CD14-positive monocyte (primary cell): ENCODE results near the gene KCTD14. TPM values are rescaled to one million over a fixed set of nuclear protein-coding genes. Genes with fewer than 3 reads are reported as not detected.

Source experiments
- DNase-seq, 3 donors: peaks; one replicate each; pipeline ENCODE4 v3.0.0-alpha.2; 2011 to 2022
- H2AFZ ChIP-seq: 2 replicates; pipeline ENCODE4 v1.6.0; 2012; ENCODE audit warnings: mild to moderate bottlenecking, low read depth, low read length, inconsistent platforms; ENCODE audit not compliant: insufficient read depth, poor library complexity, severe bottlenecking
- H3K27ac ChIP-seq, 2 donors: 1 replicate in 1 of 2; 2 replicates in 1 of 2; pipeline ENCODE4 v1.5.1; 2012 to 2013; ENCODE audit warnings: low read length in 2 of 2, control low read depth in 1 of 2, inconsistent platforms in 1 of 2, low read depth in 1 of 2, mild to moderate bottlenecking in 1 of 2
- H3K27me3 ChIP-seq, 2 donors: one replicate each; pipeline versions ENCODE4 v1.6.0 to v1.6.1; 2011 to 2013; ENCODE audit warnings: low read length in 2 of 2; ENCODE audit not compliant: control insufficient read depth in 2 of 2, insufficient read depth in 2 of 2
- H3K36me3 ChIP-seq, 2 donors: replicated peaks in 1 of 2; 1 replicate in 1 of 2; 2 replicates in 1 of 2; pipeline versions ENCODE4 v1.5.1 to v1.6.1; 2012 to 2013; ENCODE audit warnings: low read length in 2 of 2, control low read depth in 1 of 2, inconsistent platforms in 1 of 2, mild to moderate bottlenecking in 1 of 2; ENCODE audit not compliant: insufficient read depth in 2 of 2, control insufficient read depth in 1 of 2
- H3K4me1 ChIP-seq, 2 donors: 1 replicate in 1 of 2; 2 replicates in 1 of 2; pipeline versions ENCODE4 v1.5.1 to v1.6.1; 2012 to 2013; ENCODE audit warnings: low read length in 2 of 2, control low read depth in 1 of 2, inconsistent platforms in 1 of 2, mild to moderate bottlenecking in 1 of 2, moderate library complexity in 1 of 2; ENCODE audit not compliant: insufficient read depth in 2 of 2, control insufficient read depth in 1 of 2
- H3K4me2 ChIP-seq: replicated peaks from 2 replicates; pipeline ENCODE3; 2012; ENCODE audit warnings: low read length, moderate library complexity, mild to moderate bottlenecking; ENCODE audit not compliant: poor library complexity, severe bottlenecking; ENCODE audit errors: extremely low read depth
- H3K4me3 ChIP-seq, 3 experiments: fragments of 200-600 bp in 1 of 3; sonication (generic) in 1 of 3; replicated peaks in 1 of 3; 1 replicate in 2 of 3; 2 replicates in 1 of 3; pipeline ENCODE4 v1.5.1; 2011 to 2013; ENCODE audit warnings: low read length in 3 of 3, mild to moderate bottlenecking in 3 of 3, control low read depth in 2 of 3, low read depth in 2 of 3, inconsistent platforms in 1 of 3, moderate library complexity in 1 of 3
- H3K79me2 ChIP-seq: 2 replicates; pipeline ENCODE4 v1.6.0; 2012; ENCODE audit warnings: mild to moderate bottlenecking, control low read depth, inconsistent platforms, low read length, moderate library complexity; ENCODE audit not compliant: insufficient read depth
- H3K9ac ChIP-seq: 2 replicates; pipeline ENCODE4 v1.6.0; 2017; ENCODE audit warnings: low read length, mild to moderate bottlenecking; ENCODE audit not compliant: insufficient read depth, poor library complexity, severe bottlenecking
- H3K9me3 ChIP-seq, 2 donors: replicated peaks in 1 of 2; 1 replicate in 1 of 2; 2 replicates in 1 of 2; pipeline versions ENCODE4 v1.5.1 to v1.6.1; 2012 to 2013; ENCODE audit warnings: low read length in 2 of 2, control low read depth in 1 of 2; ENCODE audit not compliant: control insufficient read depth in 1 of 2, insufficient read depth in 1 of 2
- H4K20me1 ChIP-seq: 2 replicates; pipeline ENCODE4 v1.6.0; 2012; ENCODE audit warnings: mild to moderate bottlenecking, low read length, control low read depth, moderate library complexity; ENCODE audit not compliant: insufficient read depth
- H3K27ac Mint-ChIP-seq, 7 donors: one replicate each; pipeline ENCODE4 v1.8.0; 2020; ENCODE audit warnings: mild to moderate bottlenecking in 7 of 7, mixed read lengths in 7 of 7, moderate library complexity in 6 of 7, inconsistent platforms in 2 of 7
- H3K27me3 Mint-ChIP-seq, 3 donors: one replicate each; pipeline ENCODE4 v1.8.0; 2021 to 2022; ENCODE audit warnings: low read depth in 3 of 3, mild to moderate bottlenecking in 3 of 3, mixed read lengths in 3 of 3, moderate library complexity in 3 of 3, inconsistent platforms in 1 of 3
- H3K36me3 Mint-ChIP-seq, 2 donors: one replicate each; pipeline ENCODE4 v1.8.0; 2020; ENCODE audit warnings: mixed read lengths in 2 of 2, inconsistent platforms in 1 of 2, mild to moderate bottlenecking in 1 of 2
- H3K4me1 Mint-ChIP-seq: one replicate; pipeline ENCODE4 v1.8.0; 2020; ENCODE audit warnings: mild to moderate bottlenecking, mixed read lengths
- H3K4me3 Mint-ChIP-seq, 2 donors: one replicate each; pipeline ENCODE4 v1.8.0; 2020; ENCODE audit warnings: mild to moderate bottlenecking in 2 of 2, mixed read lengths in 2 of 2, moderate library complexity in 1 of 2
- H3K9me3 Mint-ChIP-seq, 7 donors: one replicate each; pipeline ENCODE4 v1.8.0; 2020 to 2022; ENCODE audit warnings: mixed read lengths in 7 of 7, mild to moderate bottlenecking in 6 of 7, moderate library complexity in 6 of 7, inconsistent platforms in 2 of 7
- CTCF ChIP-seq: fragments of 200-600 bp; IDR thresholded peaks from one replicate; pipeline ENCODE4 v1.8.0; 2022; ENCODE audit warnings: antibody characterized with exemption, mild to moderate bottlenecking
- WGBS: methylation state at CpG from one replicate; pipeline ENCODE4 v1.1.5; 2013; ENCODE audit warnings: missing lambda C conversion rate; ENCODE audit not compliant: insufficient coverage; 5-methylcytosine and 5-hydroxymethylcytosine counted together
- intact Hi-C, 2 donors: fragments of 100-400 bp; cut with micrococcal nuclease; formaldehyde crosslinking; loops; one replicate each; pipeline versions ENCODE4 v1.15.0 to v1.15.1; 2023
- polyA plus RNA-seq, 3 donors: library from polyadenylated mRNA; depleted of rRNA in 1 of 3; unstranded in 2 of 3; stranded (reverse) in 1 of 3; fragments of 300-500 nt in 2 of 3; fragments of >200 nt in 1 of 3; fragmentation: Illumina TruSeq in 2 of 3; gene quantifications; 1 replicate in 2 of 3; 2 replicates in 1 of 3; pipeline ENCODE4 v1.2.3, GENCODE V29; 2012 to 2021

The KCTD14 gene
- polyA plus RNA-seq, 3 donors = 0.14 to 0.33 (median 0.23) TPM

- H3K27me3 Mint-ChIP-seq = peaks cover 0 to 1% (median 0%) of the 10 kb centered on the region in 3 donors
These were observed 43.4 kb upstream of the KCTD14 start for GRCh38 chr11:78066471-78066870.

GRCh38 chr11:78065203-78065602 lies 42.1 kb upstream of the KCTD14 start:
- no peaks in the 10 kb centered on the region for H3K9me3 ChIP-seq
- H3K9ac ChIP-seq = no peak overlapping the region
- Mint-ChIP-seq H3K4me3 (no peak overlapping the region), H3K27me3 (peaks cover 0 to 1% (median 0%) of the 10 kb centered on the region in 3 donors), H3K9me3 (no peaks in the 10 kb centered on the region), H3K36me3 (peaks cover 29 to 32% of the 10 kb centered on the region in 2 donors), H3K4me1 (peaks cover 4% of the 10 kb centered on the region), H3K27ac (peak overlapping the region in 1 of 7 donors; percentile 49)
- H3K4me3 ChIP-seq = no peak overlapping the region
- no peak for TF ChIP-seq CTCF
- no peak overlapping the region for H3K4me2 ChIP-seq
- H3K27ac ChIP-seq = no peak overlapping the region
- DNase-seq = no peak
- H3K79me2 ChIP-seq = no peaks in the 10 kb centered on the region
- peaks cover 19 to 28% of the 10 kb centered on the region in 2 donors for H3K36me3 ChIP-seq
- no peaks in the 10 kb centered on the region for H4K20me1 ChIP-seq
- WGBS = no CpG with 5 or more reads among the region's 2 CpGs
- H3K4me1 ChIP-seq = no peaks in the 10 kb centered on the region
- H2AFZ ChIP-seq = no peak overlapping the region
- intact Hi-C loops = no loop called here
- H3K27me3 ChIP-seq = no peaks in the 10 kb centered on the region

More at GRCh38 chr11:78066471-78066870, 43.4 kb upstream of the KCTD14 start:
- no peak for TF ChIP-seq CTCF
- Histone ChIP-seq H3K4me2 (no peak overlapping the region), H3K4me1 (no peaks in the 10 kb centered on the region), H3K9me3 (no peaks in the 10 kb centered on the region), H3K36me3 (peaks cover 31 to 41% of the 10 kb centered on the region in 2 donors), H3K79me2 (no peaks in the 10 kb centered on the region), H3K27ac (no peak overlapping the region), H4K20me1 (peaks cover 1% of the 10 kb centered on the region), H3K27me3 (no peaks in the 10 kb centered on the region), H3K9ac (no peak overlapping the region), H3K4me3 (no peak overlapping the region), H2AFZ (no peak overlapping the region)
- no peak overlapping the region for H3K4me3 Mint-ChIP-seq
- no peaks in the 10 kb centered on the region for H3K9me3 Mint-ChIP-seq
- H3K4me1 Mint-ChIP-seq = peaks cover 4% of the 10 kb centered on the region
- intact Hi-C loops = no loop called here
- WGBS = no CpG with 5 or more reads among the region's 2 CpGs
- peaks cover 37 to 44% of the 10 kb centered on the region in 2 donors for H3K36me3 Mint-ChIP-seq
- H3K27ac Mint-ChIP-seq = peak overlapping the region in 4 of 7 donors; percentile 7 to 57 (median 25)
- DNase-seq = no peak
